SJCRH30 (cell line): Measurements from ENCODE around the gene TOR4A. TPM values are rescaled to one million over a fixed set of nuclear protein-coding genes. Genes with fewer than 3 reads are reported as not detected.

Experiments used
- DNase-seq, 2 experiments: peaks; one replicate each; pipeline ENCODE4 v3.0.0-alpha.2; 2015 to 2020
- H3K27ac ChIP-seq: fragments of 250-450 bp; sonication (Bioruptor Pico); 2 replicates; pipeline ENCODE4 v1.5.1; 2020; ENCODE audit warnings: mild to moderate bottlenecking, moderate library complexity
- H3K27me3 ChIP-seq: fragments of 250-450 bp; sonication (Bioruptor Pico); 2 replicates; pipeline ENCODE4 v1.5.1; 2020; ENCODE audit warnings: mild to moderate bottlenecking, moderate library complexity
- H3K36me3 ChIP-seq: fragments of 250-450 bp; sonication (Bioruptor Pico); 2 replicates; pipeline ENCODE4 v1.5.1; 2020; ENCODE audit warnings: mild to moderate bottlenecking, moderate library complexity
- H3K4me1 ChIP-seq: fragments of 250-450 bp; sonication (Bioruptor Pico); 2 replicates; pipeline ENCODE4 v1.5.1; 2020; ENCODE audit warnings: mild to moderate bottlenecking, moderate library complexity
- H3K4me3 ChIP-seq: fragments of 250-450 bp; sonication (Bioruptor Pico); 2 replicates; pipeline ENCODE4 v1.5.1; 2020; ENCODE audit warnings: mild to moderate bottlenecking, moderate library complexity
- H3K9me3 ChIP-seq: fragments of 250-450 bp; sonication (Bioruptor Pico); replicated peaks from 2 replicates; pipeline ENCODE4 v1.5.1; 2020; ENCODE audit warnings: mild to moderate bottlenecking, moderate library complexity
- total RNA-seq: library from RNA; depleted of rRNA; stranded (reverse); fragments of >200 nt; shearing (Covaris generic); gene quantifications from 2 replicates; pipeline ENCODE4 v1.2.3, GENCODE V29; 2014

The TOR4A gene
- total RNA-seq, 1 experiment from 2014 or later = 4.0 TPM

GRCh38 chr9:137306066-137306849 is 28.7 kb downstream of the TOR4A start:
- peaks cover 23% of the 10 kb centered on the region for H3K4me1 ChIP-seq
- peak; percentile 31 to 36 for DNase-seq
- H3K27ac ChIP-seq = peak overlapping the region; percentile 80
- peaks cover 4% of the 10 kb centered on the region for H3K27me3 ChIP-seq
- H3K36me3 ChIP-seq = no peaks in the 10 kb centered on the region
- H3K4me3 ChIP-seq = peak overlapping the region; percentile 51
- no peaks in the 10 kb centered on the region for H3K9me3 ChIP-seq

DNA sequence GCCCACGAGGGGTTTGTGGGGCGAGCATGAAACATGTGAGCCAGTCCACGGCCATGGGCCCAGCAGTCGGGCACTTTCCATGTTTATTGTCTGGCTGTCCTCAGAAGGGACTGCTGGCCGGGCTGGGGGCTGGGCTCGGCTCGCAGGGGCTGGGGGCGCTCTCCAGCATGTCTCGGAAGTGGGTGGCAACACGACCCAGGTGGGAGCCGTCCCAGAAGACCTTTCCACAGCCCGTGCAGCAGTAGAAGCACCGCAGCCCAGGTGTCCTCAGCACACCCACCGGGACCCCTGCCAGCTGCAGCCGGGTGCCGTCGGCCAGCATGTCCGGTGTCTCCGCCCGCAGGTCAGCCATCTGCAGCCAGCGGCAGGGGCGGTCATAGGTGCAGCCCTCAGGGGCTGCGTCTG is 29.3 kb downstream of the TOR4A start:
- Histone ChIP-seq H3K27ac (no peak overlapping the region), H3K9me3 (no peaks in the 10 kb centered on the region), H3K4me3 (no peak overlapping the region), H3K36me3 (no peaks in the 10 kb centered on the region), H3K27me3 (peaks cover 10% of the 10 kb centered on the region), H3K4me1 (peaks cover 23% of the 10 kb centered on the region)
- DNase-seq = no peak

- H3K4me1 ChIP-seq = peaks cover 23% of the 10 kb centered on the region
- H3K27me3 ChIP-seq = peaks cover 10% of the 10 kb centered on the region
- H3K9me3 ChIP-seq = no peaks in the 10 kb centered on the region
- no peak for DNase-seq
- H3K36me3 ChIP-seq = no peaks in the 10 kb centered on the region
- no peak overlapping the region for H3K4me3 ChIP-seq
- no peak overlapping the region for H3K27ac ChIP-seq
These were observed 29.9 kb downstream of the TOR4A start for GRCh38 chr9:137307255-137308056.

GRCh38 chr9:137308057-137308619 is 30.6 kb downstream of the TOR4A start:
- no peak overlapping the region for H3K4me3 ChIP-seq
- H3K36me3 ChIP-seq = no peaks in the 10 kb centered on the region
- H3K9me3 ChIP-seq = no peaks in the 10 kb centered on the region
- H3K27ac ChIP-seq = no peak overlapping the region
- peaks cover 13% of the 10 kb centered on the region for H3K27me3 ChIP-seq
- no peak for DNase-seq
- H3K4me1 ChIP-seq = peaks cover 23% of the 10 kb centered on the region

GRCh38 chr9:137309368-137310188 is 32.1 kb downstream of the TOR4A start:
- H3K36me3 ChIP-seq = no peaks in the 10 kb centered on the region
- DNase-seq = no peak
- no peak overlapping the region for H3K27ac ChIP-seq
- H3K4me1 ChIP-seq = peaks cover 12% of the 10 kb centered on the region; the same call in 1 of the 2 replicates
- no peaks in the 10 kb centered on the region for H3K9me3 ChIP-seq
- peaks cover 25% of the 10 kb centered on the region for H3K27me3 ChIP-seq
- H3K4me3 ChIP-seq = no peak overlapping the region

DNA sequence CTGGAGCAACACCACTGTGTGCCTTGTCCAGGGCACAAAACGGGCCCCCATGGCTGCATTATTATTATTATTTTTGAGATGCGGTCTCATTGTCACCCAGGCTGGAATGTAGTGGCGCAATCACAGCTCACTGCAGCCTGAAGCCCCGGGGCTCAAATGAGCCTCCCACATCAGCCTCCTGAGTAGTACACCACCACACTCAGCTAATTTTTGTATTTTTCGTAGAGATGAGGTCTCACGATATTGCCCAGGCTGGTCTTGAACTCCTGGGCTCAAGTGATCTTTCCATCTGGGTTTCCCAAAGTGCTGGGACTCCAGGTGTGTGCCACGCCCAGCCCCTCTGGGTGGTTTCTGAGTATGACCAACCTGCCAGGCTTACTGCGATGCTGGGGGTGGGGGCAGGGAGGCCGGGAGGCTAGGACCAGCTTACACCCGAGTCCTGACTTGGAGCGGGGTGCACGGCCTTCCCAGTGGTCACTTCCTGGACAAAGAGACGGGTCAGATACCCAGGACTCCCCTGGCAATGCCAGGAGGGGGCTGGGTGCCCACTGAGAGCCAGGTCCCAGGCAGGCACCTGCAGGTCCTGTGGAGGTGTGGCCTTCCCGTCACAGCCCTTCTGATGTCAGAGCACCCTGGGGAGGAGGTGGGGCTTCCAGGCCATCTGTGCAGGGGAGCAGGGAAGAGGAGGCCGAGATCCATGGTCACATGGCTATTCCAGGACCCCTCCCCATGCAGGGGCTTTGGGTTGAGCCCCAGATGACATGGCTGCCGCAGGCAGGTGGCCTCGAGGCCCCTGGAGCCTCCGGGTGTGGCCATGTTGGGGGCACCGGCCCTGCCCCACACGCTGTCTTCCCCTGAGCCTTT is 32.9 kb downstream of the TOR4A start:
- Histone ChIP-seq H3K4me3 (no peak overlapping the region), H3K27me3 (peaks cover 33% of the 10 kb centered on the region), H3K27ac (no peak overlapping the region), H3K36me3 (no peaks in the 10 kb centered on the region), H3K4me1 (peaks cover 6% of the 10 kb centered on the region; the same call in 1 of the 2 replicates), H3K9me3 (no peaks in the 10 kb centered on the region)
- no peak for DNase-seq

DNA sequence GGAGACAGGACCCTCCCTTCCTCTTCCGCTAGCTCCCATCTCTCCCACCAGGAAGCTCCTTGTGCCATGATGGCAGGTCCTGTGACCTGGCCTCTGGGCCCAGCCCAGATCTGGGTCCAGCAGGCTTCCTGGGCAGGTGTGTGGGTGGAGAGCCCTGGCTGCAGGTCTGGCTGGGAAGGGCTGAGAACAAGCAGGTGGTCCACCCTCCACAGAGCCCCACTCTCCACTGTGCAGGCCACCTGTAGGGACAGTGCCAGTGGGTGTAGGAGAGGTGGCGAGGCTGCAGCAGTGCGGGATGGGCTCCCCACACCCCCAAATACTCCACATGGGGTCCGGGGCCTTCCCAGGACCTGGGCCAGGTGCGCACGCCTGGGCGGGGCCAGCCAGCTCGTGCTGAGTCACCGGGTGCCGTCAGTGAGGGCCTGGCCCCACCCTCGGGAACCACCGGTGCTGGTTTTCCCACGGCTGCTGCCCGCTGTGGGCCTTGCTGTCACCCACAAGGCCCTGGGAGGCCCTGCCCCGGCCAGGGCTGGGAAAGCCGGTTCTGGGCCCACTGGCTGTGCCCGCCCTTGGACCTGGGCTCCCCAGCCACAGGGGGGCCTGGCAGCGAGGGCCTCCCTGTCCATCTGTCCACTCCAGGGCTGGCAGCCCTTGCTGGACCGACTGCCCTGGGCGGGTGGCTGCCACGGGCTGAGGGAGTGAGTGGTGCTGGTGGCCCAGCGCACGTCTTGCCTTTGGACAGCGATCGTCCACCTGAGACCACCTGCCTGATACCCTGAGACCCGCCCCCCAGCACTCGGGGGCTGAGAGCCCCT is 33.9 kb downstream of the TOR4A start:
- no peak overlapping the region for H3K4me3 ChIP-seq
- no peak for DNase-seq
- H3K27me3 ChIP-seq = peaks cover 33% of the 10 kb centered on the region
- H3K9me3 ChIP-seq = no peaks in the 10 kb centered on the region
- H3K36me3 ChIP-seq = no peaks in the 10 kb centered on the region
- H3K27ac ChIP-seq = no peak overlapping the region
- H3K4me1 ChIP-seq = no peaks in the 10 kb centered on the region; the same call in 1 of the 2 replicates

DNA sequence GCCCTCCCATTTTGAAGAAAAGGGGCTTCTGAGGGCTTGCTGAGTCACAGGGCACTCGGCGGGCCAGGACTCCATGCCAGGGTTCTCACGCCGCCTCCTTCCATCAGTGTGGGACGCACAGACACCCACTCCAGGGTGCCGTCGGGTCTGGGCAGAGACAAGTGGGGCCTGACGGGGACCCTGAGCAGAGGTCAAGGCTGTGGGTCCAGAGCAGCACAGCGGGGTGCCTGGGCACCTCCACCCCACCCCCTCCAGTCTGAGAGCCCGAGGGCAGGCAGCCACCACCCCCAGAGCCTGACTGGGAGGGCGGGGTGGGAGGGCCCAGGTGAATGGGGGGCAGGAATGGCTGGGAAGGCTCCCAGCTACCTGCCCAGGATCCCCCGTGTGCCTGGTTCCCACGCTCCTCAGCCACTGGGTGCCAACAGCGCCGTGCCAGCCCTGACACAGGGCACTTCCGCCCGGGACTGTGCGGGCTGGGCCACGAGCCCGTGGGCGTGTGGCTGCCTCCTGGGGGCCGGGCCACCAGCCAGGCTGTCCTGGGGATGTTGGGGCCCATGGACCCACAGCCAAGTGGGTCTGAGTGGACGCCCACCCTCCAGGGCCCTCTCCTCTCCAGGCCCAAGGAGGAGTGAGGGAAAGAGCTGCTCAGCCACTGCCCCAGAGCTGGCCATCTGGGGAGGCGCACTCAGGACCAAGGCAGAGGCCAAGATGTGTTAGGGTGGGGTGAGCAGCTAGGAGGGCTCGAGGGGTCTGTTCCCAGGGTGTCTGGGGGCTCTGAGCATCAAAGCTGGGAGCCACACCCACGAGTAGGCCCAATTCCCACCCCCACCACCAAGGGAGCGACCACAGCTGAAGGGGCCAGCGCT is 34.7 kb downstream of the TOR4A start:
- Histone ChIP-seq H3K27ac (no peak overlapping the region), H3K27me3 (peaks cover 33% of the 10 kb centered on the region), H3K4me1 (no peaks in the 10 kb centered on the region), H3K9me3 (no peaks in the 10 kb centered on the region), H3K4me3 (no peak overlapping the region), H3K36me3 (no peaks in the 10 kb centered on the region)
- DNase-seq = no peak

GRCh38 chr9:137312852-137313325 is 35.4 kb downstream of the TOR4A start:
- Histone ChIP-seq H3K27ac (no peak overlapping the region), H3K27me3 (peaks cover 33% of the 10 kb centered on the region), H3K9me3 (no peaks in the 10 kb centered on the region), H3K4me3 (no peak overlapping the region), H3K36me3 (no peaks in the 10 kb centered on the region), H3K4me1 (no peaks in the 10 kb centered on the region)
- DNase-seq = no peak

GRCh38 chr9:137313326-137313936 is 35.9 kb downstream of the TOR4A start:
- no peak for DNase-seq
- Histone ChIP-seq H3K27me3 (peaks cover 33% of the 10 kb centered on the region), H3K9me3 (no peaks in the 10 kb centered on the region), H3K4me3 (no peak overlapping the region), H3K36me3 (no peaks in the 10 kb centered on the region), H3K27ac (no peak overlapping the region), H3K4me1 (no peaks in the 10 kb centered on the region)

GRCh38 chr9:137313956-137314560 is 36.5 kb downstream of the TOR4A start:
- no peak for DNase-seq
- no peaks in the 10 kb centered on the region for H3K9me3 ChIP-seq
- H3K36me3 ChIP-seq = no peaks in the 10 kb centered on the region

More at GRCh38 chr9:137313956-137314560, 36.5 kb downstream of the TOR4A start:
- Histone ChIP-seq H3K4me3 (no peak overlapping the region), H3K27ac (no peak overlapping the region), H3K27me3 (peaks cover 33% of the 10 kb centered on the region), H3K4me1 (no peaks in the 10 kb centered on the region)
